Head of caudate nucleus (tissue), 42 donors: ENCODE results near the gene WDR45B.

ENCODE experiments used
- DNase-seq, 42 donors: peaks; one replicate each; pipeline versions ENCODE4 v3.0.0 to v3.0.0-alpha.2; 2020 to 2021; ENCODE audit warnings: mixed read lengths in 7 of 42
- intact Hi-C: fragments of 100-400 bp; cut with DNase I; formaldehyde crosslinking; loops from one replicate; pipeline ENCODE4 v1.15.0; 2022

Gene WDR45B

DNA sequence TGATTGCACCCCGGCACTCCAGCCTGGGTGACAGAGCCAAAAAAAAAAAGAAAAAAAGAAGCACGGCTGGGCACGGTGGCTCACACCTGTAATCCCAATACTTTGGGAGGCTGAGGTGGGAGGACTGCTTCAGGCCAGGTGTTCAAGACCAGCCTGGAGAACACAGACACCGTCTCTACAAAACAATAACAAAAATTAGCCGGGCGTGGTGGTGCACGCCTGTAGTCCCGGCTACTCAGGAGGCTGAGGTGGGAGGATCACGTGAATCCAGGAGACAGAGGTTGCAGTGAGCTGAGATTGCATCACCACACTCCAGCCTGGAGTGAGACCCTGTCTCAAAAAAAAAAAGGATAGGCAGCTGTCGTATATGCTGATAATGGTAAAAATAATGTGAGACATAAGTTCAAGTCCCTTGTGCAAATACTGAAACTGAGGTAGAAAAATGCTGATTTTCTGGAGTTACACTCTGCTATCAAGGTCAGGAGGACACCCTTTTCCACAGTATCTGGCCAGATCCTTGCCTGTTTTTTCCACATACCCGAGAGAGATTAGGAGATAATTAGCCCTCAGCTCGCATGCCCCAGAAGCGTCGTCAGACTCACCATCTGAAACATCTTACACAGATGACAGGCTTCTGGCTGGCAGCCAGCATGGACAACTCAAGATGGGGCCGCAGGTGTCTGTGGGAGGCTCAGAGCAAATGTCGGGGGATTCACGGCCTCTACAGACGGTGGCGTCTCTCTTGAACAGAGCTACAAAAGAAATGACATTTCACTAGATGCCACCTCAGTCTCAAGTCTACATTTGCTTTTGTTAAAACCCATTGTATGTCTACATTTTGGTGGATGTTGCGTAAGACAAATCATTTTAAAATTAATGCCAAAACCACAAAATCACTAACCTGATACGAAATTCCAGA is 36.8 kb downstream of the WDR45B start:
- intact Hi-C loops = no loop called here
- DNase-seq = peak in 4 of 42 donors; percentile 18 to 25 (median 24)

DNA sequence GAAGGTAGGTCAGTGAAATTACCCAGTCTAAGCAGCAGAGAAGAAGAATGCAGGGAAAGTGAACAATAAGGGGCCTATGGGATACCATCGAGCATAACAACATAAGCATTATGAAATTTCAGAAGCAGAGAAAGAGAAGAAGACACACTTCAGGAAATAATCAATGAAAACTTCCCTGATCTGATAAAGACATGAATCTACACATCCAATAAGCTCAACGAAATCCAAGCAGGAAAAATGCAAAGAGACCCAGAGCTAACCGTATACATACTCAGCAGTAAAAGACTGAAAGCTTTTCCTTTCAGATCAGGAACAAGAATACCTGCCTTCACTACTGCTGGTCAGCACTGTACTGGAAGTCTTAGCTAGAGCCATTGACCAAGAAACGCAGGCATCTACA is 38.6 kb downstream of the WDR45B start:
- intact Hi-C loops = no loop called here
- DNase-seq = no peak

DNA sequence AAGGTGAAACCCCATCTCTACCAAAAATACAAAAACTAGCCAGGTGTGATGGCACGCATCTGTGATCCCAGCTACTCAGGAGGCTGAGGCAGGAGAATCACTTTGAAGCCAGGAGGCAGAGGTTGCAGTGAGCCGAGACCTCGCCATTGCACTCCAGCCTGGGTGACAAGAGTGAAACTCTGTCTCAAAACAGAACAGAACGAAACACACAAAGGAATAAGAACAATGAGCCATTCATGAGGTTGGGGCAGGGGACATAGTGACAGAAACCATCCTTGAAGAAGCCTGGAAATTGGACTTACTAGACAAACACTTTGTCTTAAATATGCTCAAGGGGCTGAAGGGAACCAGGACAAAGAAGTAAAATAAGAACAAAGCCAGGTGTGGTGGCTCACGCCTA is 39.4 kb downstream of the WDR45B start:
- DNase-seq = peak in 1 of 42 donors; percentile 46
- intact Hi-C loops = no loop called here

GRCh38 chr17:82605939-82606600 is 42.2 kb downstream of the WDR45B start:
- peak in 1 of 42 donors; percentile 16 for DNase-seq
- intact Hi-C loops = no loop called here

- intact Hi-C loops = no loop called here
- no peak for DNase-seq
Observed at GRCh38 chr17:82604532-82604931, 43.7 kb downstream of the WDR45B start.

- intact Hi-C loops = no loop called here
- peak in 39 of 42 donors; percentile 5 to 81 (median 63) for DNase-seq
Observed at GRCh38 chr17:82603981-82604448, 44.2 kb downstream of the WDR45B start.

DNA sequence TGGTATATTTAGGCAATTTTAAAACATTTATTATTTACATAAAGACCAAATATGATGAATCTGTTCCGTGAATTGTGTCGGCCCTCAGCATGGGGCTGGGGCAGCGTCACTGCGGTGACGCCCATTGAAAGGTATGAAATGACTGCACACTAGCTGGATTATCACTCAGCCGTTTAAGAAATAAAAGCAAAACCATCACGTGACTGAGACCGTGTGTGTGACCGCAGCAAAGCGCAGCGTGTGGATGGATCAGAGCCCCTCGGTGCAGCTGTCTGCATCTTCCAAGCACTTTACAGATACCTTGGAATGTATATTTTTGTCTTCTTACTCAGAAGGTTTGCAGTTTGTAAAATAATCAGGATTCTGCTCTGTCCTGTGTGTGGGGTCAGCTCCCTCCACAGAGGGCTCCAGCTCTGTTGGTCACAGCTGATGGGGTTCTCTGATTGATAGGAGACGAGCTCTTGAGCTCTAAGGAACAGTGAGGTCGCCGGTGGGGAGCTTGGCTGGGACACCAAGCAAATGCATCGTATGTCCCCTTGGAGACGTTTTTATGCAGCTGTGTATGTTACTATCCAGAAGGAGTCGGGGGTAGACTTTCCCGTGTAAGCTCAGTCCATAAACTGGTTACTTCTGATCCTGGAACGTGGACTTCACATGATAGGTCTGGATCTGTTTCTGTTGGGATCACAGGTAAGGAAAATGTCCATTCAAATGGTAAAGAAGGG is 45.1 kb downstream of the WDR45B start:
- intact Hi-C loops = no loop called here
- DNase-seq = no peak

GRCh38 chr17:82602487-82602886 is 45.8 kb downstream of the WDR45B start:
- no peak for DNase-seq
- intact Hi-C loops = no loop called here

GRCh38 chr17:82601447-82602000 is 46.7 kb downstream of the WDR45B start:
- no peak for DNase-seq
- intact Hi-C loops = no loop called here

DNA sequence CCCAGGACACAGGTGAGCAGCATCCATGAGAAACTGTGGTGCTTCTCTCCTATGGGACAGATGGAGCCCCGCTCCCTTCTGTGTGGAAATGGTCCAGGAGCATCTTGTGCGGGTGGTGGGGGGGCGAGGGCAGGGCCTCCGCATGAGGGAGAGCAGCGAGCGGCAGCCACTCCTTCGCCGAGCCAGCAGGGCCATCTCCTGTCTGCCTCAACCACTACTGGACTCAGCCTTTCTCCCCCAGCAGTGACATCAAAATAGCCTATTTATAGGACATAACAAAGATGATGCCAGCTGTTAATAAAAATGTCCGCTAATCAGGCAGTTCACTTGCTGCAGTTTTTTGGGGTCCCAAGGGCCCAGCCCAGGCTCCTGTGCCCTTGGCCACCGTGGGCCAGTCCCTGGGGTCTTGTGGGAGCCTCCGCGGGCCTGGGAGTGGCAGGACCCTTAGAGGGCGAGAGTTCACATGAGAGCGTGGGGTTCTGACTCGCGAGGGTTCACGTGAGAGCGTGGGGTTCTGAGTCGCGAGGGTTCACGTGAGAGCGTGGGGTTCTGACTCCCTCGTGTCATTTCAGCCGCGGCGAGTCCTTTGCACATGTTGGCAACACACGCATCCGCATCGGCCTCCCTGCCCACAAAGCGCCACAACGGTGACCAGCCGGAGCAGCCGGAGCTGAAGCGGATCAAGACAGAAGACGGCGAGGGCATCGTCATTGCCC is 47.4 kb downstream of the WDR45B start:
- no peak for DNase-seq
- intact Hi-C loops = no loop called here

DNA sequence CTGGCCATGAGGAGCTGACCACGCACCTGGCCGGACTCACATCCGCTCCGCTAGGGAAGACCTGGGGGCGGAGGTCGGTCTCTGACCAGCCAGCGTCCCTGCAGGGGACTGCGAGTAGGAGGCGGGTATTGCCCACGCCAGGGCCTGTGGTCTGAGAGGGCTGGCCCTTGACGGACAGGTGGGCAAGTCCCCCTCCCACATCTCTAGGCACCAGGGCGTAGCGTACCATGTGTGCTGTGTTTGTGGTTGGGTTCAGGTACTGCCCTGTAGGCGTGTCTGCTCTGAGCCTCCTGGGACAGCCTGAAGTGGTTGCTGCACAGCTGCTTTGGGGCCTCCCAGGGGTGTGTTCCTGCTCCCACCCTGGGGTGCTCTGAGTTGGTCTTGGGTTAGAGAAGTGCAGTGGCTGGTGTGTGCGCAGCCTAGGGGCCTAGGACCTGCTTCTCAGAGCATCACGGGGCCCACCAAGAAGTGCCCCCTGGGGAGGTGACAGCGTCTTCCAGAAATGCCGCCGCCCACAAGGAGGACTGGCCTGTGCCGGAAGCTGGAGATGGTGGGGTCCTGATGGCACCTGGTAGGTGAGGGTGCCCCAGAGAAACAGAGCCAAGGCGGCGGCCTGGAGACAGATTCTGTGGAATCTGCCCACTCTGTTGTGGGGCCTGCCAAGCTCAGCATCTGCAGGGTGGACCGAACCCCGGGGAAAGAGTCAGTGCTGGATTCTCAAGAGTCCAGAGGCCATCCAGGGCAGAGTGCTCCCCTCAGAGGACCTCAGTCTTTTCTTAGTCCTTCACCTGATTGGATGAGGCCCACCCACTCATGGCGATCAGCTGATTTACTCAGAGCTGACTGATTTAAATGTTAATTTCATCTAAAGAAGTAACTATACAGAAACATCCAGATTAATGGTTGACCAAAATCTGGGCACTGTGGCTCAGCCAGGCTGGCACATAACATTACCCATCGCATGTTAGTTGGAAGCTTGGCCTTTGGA is 48.3 kb downstream of the WDR45B start:
- intact Hi-C loops = no loop called here
- no peak for DNase-seq

DNA sequence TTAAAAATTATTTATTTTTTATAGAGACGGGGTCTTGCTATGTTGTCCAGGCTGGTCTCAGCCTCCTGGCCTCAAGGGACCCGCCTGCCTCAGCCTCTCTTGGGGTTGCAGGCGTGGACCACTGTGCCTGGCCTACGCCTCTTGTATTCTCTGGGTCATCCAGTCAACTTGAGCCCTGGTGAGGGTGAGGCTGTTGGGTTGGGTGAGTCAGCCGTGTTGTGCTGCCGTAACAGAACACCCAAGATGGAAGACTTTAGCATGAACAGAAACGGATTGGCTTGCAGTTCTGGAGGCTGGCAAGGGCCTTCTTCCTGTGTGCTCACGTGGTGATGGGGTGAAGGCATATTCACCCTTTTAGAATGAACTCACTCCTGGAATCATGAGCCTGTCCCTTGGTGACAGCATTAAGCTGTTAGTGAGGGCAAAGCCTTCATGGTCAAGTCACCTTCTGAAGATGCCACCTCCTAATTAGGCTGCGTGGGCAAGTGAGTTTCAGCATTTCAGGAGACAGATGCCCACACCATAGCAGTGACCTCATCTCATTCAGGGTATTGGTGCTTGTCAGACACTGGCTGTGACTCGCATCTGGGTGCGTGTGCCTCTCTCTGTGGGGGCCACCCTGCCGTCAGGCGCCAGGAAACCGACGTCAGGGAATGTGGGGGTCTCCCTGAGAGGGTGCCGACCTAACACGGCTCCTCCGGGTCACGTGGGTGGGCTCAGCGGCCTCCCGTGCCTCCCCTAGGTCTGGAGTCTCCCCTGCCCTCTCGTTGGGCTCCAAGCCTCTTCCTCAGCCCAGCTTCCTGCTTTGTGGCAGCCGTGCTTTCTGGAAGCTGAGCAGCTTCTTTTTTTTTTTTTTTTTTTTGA is 49.8 kb downstream of the WDR45B start:
- DNase-seq = no peak
- intact Hi-C loops = no loop called here

- intact Hi-C loops = no loop called here
- no peak for DNase-seq
Observed at GRCh38 chr17:82596837-82597672, 51.2 kb downstream of the WDR45B start.

DNA sequence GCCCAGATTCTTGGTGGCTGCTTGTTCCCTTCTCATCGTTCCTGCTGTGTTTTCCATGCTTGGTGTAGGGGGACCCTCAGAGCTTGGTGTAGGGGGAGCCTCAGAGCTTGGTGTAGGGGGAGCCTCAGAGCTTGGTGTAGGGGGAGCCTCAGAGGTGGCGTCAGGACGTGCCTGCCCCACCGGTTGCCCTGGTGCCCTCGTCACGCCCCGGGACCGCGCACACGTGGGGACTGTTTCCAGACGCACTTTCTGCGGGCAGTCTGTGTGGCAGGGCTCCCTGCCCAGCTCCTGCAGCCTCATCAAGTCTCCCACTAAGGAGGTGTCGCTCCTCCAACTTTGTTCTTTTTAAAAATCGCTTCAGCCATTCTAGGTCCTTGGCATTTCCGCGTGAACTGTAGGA is 51.9 kb downstream of the WDR45B start:
- intact Hi-C loops = no loop called here
- DNase-seq = no peak

GRCh38 chr17:82595893-82596292 is 52.4 kb downstream of the WDR45B start:
- DNase-seq = no peak
- intact Hi-C loops = no loop called here

GRCh38 chr17:82594571-82594970 is 53.7 kb downstream of the WDR45B start:
- intact Hi-C loops = no loop called here
- DNase-seq = no peak
